Measurements from ENCODE around the gene RNF115.
A peak's percentile ranks its signal among the peaks of the same experiment; 100 is the strongest.
"Not testable (repeated sequence)": the region's sequence is repeated elsewhere in the genome, so short reads cannot be mapped to it uniquely, and the experiment has no call there.

RNF115 gene

DNA sequence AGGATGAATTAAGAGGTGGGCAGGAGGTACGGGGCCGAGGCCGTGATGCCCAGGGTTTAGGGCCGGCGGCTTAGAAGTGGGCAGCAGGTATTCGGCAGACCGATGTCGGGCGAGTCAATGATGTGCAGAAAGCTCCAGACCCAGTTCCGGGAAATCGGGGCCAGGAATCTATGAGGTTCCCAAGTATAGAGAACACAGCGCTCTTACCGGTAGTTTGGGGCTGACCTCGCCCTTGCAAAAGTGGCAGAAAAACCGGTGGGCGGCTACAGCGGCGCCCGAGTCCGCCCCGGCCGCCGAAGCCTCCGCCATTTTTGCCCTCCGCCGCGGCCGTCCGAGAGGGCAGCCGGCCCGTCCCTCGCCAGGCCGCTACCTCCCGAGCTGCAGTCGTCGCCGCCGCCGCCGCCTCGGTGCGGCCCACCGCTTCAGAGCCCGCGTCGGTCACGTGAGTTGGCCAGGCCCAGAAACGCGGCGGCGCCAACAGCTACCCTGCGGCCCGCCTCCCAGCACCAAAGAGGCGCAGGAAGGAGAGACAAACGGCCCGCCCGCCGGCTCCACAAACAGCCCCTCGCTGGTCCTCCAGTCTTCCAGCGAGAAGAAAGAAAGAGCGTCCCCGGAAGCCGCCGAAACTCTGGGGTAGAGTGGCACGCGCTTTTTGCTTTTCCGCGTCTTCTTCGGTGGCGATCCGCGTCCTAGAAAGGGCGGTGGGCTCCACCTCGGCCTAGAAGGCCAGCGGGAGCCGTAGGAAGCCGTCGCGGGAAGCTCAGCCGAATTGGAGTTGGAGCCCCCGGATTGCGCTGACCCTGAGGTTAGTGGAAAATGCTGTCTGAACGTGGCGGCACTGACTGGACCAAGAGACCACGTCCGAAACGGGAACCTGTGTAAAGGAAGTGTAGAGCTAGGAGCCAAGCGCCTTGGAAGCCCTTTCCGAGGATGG lies at the start of gene RNF115, which contains the start of gene POLR3C:
RNF115 (minus strand) TSS at position 531 of the 934 bp plus-strand sequence; CDS start at position 309, 222 bp downstream.
POLR3C (plus strand) TSS at position 636 of the 934 bp plus-strand sequence. CDS start 1,577 bp downstream, outside the sequence.
- DNase-seq: peak; percentile 90

DNA sequence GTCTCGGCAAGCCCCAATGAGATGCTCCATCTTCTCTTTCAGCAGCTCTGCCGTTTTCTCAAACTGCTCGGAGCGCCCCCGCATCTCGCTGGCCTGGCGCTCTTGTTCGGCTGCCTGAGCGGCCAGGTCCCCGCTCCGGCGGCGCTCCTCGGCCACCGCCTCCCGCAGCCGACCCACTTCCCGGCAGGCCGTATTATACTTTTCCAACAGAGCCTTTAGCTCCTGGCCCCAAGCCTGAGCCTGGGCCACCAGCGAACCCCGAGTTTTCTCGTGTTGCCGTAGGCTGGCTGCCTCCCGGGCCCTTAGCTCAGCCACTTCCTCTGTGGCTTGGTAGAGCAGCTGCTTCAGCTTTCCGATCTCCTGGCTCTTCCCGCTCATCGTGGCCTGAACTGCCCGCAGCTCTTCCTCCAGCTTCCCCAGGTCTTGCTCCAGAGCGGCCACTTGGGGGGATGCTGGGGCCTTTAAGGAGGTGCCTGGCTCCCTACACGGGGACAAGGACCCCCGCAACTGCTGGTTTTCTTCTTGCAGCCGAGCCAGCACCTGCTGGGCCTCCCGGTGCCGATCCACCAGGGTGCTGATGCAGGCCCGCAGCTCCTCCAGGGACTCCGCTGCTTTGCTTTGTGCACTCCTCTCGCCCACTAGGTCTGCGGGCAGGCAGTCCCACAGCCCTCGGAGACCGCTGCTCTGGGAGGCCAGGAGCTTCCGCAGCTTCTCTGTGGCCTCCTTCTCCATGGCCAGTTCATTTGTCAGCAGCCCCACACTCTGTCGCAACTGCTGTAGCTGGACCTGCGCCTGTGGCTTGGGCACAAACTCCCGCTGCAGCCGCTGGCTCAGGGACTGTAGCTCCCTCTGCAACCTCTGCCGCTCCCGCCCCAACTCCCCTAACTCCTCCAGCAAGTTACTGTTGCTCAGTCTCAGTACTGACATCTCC lies 48.4 kb upstream of the RNF115 start:
- DNase-seq: peak; percentile 53

DNA sequence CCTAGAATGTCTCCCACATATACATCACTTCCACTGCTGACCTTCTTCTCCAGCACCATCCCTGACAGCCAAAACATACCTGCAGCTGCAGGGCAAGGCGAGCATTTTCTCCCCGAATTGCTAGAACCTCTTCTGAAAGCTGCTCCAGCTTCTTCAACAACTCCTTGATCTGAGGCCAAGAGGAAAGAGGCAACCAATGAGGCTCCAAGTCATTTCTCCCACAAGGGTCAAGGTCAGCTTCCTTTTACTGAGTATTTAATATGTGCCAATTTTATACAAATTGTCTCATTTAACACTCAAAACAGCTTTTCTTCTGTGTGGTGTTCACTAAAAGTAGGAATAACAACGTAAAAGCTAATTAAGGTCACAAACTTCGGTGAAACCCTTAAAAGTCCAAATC lies 44.3 kb upstream of the RNF115 start:
- no peak for DNase-seq

DNA sequence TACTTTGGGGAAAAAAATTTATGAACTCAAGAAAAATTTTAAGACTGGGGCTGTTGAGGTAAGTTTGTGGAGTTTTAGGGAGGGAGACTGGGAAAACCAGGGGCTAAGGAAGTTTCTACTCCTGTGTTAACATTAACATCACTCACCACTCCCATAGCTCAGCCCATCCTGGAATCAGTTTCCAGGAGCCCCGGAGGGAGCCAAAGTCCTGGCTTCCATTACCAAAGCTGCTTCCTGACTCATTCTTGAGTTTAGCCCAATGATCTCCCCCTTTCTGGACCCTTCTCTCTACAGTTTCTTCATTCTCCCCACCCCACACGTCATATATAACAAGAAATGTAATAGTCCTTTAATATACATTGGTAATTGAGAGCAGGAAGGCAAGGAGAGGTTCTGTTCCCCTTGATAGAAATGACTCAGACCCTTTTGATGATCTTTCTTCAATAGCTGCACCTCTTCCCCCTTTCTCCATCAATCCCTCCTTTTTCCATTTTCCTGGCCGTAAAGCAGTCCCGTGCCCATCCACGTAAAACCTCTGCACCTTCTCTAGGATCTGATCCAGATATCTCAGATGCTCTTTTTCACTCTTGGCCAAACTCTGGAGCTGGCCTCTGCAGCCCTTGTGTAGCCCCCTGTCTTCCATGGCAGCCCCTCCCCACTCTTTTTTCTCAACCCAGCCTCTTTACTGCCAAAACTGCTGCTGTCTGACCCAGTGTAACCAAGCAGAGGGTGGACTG lies 39.6 kb upstream of the RNF115 start:
- DNase-seq: no peak

DNA sequence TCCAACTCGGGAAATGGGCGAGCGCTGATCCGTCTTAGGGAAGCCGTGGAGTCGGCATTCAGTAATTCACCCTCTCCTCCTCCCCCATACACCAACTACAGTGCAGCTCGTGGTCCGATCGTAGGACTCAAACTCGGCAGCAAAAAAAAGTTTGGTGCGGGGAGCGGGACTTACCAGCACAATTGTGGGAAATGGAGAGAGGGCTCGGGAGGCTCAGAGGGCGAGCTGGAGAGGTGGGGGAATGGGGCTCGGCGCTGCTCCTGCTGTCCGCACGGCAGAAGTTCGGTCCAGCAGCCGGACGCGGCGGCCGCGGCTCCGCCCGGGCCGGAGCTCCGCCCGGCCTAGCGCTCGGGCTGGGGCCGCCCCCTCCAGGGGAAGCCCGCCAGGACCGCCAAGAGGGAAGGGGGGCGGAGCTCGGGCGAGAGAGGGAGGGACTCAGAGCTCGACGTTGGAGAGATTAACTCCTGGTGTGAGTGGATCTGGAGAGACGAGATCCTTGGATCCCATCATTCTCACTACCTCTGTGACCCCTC lies 35.7 kb upstream of the RNF115 start:
- peak; percentile 87 for DNase-seq

DNA sequence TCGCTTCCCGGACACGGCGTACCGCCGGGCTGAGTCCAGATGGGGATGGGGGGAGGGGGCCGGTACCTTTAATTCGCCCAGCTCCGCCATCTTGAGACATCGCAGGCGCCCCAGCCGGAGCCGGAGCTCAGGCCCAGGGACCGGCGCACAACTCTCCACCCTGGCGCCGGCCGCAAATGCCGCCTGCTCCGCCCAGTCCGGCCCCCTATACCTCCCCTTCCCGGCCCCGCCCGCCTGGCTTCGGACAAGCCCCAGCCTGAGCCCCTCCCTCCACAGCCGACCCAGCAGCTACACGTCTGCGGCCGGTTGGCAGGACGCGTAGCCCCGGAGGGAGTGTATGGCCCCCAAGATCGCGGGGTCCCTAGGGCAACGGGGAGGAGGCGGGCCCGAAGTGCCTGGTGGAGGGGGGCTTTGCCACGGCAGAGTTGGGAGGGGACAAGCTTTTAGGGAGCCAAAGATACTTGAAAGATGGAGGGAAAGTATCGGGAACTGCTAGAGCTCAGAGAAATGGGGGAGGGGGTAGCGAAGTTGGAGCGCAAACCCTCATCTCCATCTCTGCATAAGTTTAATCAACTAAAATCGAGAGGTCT lies 35.1 kb upstream of the RNF115 start, which contains the start of gene PIAS3:
PIAS3 (minus strand) TSS at position 181 of the 590 bp plus-strand sequence; CDS start at position 90, 91 bp downstream.
- DNase-seq: peak; percentile 93

DNA sequence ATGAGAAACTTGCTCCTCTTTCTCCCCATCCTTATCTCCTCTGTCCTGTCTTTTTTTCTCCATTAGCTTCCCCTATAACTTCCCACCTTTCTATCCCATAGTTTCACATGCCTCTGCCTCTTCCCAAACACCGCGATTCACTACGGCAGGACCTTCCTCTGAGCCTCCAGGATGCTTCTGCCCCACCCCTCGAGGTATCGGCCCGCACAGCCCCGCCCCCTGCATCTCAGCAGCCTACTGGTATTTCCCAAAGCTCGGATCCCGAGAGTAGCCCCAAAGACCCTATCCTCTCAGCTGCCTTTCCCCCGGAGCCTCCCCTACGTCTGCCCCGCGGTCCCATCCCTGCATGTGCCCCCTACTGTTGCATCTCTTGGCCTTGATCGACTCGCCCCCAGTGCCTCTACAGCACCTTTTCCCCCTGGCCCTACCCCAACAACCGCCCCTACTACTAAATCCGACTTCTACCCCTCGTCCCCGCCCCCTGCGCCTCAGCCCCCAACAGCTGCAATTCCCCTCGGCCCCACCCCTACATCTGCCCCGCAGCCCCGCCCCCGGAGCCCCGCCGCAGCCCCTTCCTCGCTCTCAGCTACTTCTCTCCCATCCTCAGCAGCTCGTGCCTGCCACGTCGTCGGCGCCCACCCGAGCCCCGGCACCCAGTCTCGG lies 34.5 kb upstream of the RNF115 start:
- DNase-seq: no peak

DNA sequence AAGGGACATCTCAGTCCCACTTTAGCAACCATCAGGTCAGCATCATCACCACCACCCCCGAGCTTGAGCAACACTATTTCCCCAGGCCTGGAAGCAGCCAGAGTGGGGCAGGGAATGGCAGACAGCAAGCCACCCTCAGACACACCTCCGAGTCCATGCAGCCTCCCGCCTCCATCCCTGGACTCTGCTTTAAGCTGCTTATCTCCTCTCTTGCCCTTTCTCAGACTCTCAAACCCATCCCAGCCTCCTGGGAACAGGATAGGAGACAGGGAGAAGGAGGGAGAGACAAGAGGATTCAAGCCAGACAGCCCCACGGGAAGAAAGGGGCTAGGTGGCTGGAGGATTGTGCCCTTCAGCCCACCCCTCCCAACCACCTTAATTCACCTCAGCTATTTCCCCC lies 33.3 kb upstream of the RNF115 start:
- DNase-seq: no peak

DNA sequence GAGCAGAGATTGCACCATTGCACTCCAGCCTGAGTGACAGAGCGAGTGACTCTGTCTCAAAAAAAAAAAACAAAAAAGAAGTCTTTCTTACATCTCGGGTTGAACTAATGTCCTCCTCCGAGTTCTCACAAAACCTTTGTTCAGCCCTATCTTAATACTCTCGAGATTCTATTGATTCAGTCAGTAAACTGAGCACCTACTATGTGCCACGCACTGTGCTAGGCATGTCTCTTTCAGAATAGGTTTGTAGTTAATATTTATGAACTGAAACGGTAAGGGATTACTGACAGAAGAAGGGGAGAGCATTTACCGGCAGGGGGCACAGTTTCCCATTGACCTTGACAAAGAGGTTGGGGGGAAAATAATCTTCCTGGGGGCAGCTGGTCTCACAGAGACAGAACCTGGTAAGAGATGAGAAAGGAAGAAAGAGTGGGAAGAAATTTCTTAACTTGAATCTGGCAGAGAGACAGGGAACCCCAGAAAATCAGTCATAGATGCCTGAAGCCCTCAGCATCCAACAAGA lies 31.6 kb upstream of the RNF115 start:
- no peak for DNase-seq

DNA sequence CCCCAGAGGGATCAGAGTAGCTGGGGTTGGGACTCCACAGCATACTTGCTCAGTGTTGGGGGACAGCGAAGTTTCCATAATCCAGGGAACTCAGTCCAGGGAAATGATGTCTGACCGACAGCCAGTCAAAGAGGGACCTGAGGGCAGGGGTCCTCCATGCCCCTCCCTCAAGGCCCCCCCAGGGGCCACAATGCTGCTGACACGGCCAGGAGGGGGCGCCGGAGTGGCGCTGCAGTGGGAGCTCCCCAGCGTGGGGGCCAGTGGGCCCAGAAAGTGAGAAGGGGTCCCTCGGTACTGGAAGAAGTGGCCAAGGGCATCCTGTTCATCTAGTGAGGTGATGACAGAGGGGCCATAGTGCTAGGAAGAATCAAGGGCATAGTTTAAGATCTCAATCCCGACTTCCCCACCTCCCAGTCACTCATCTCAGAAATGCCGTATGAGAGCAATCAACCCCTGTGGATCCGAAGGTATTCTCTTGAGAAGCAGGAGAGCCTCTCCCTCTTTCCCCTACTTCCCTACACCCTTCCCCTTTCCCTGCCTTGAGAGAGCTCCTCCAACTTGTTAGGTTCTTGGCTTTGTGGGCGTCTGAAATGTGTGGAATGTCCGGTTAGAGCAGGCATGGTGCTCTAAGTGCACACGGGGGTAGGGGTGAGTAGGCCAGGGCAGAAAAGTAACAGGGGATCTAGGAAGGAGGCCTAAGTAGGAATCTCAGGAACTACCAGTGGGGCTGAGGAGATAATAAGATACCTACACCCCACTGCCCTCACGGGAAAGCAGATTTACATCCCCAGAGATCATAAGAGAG lies 25.7 kb upstream of the RNF115 start:
- no peak for DNase-seq

DNA sequence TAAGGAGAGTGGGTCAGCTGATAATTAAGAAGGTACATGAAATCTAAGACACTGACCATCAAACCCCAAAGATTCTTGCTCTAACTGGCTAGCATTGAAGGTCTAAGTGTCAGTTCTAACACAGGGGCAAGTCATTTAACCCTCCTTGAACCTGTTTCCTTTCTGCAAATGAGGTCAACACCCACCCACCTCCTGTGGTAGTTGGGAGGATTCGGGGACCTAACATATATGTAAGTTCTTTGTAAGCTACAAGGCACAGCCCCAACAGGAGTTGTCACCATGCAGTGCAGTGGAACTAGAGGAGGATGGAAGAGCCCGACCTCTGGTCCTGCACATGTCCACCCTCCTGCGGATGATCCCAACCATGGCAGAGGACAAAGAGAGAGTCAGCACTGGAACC lies 23.9 kb upstream of the RNF115 start:
- no peak for DNase-seq

DNA sequence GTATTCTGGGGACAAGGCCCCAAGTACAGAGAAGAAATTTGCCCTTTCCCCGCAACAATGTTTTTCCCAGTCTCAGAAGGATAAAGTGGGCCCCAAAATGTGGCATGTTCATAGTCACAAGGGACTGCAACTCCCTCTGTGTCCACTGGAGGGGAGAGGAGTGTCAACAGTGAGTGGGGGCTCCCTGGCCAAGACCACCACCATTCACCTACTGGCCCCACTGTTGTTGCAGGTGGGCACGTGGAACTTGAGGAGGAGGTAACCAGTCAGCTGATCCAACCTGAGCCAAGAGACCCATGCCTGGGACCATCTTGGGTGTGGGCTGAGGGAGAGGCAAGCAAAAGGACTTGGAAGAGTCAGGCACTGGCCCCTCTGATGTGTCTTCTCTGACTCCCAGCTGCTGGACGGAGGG lies 22.3 kb upstream of the RNF115 start:
- peak; percentile 1 for DNase-seq

DNA sequence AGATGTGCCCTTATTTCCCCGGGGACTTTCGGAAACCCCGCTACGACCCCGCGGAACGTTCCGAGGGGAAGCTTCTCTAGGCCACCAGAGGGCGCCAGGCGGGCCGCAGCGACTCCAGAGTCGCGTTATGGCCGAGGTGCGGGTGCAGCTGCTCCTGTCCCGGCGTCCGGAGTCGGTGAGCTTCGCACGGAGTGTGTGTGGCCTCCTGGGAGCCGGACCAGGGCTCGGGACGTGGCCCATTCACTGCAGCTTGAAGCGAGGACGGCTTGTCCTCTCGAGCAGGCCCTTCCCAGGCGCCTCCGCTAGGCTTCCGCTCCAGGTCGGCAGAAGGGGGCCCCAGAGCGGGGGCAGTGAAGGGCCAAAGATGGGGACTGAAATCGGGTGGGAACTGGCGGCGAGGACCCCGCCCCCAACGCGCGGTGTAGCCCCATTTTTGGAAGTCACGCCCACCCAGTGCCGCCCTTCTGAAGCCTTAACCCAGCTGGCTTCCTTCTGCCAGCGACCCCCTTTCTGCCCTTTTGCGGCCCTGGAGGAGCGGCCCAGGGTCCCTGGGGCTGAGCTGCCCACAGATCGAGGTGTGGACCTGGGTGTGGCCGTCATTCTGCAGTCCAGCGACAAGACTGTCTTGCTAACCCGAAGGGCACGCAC lies 21.7 kb upstream of the RNF115 start, which contains the start of gene NUDT17:
NUDT17 (plus strand) TSS at position 117 of the 648 bp plus-strand sequence; CDS start at position 128, 11 bp downstream.
- peak; percentile 71 for DNase-seq

DNA sequence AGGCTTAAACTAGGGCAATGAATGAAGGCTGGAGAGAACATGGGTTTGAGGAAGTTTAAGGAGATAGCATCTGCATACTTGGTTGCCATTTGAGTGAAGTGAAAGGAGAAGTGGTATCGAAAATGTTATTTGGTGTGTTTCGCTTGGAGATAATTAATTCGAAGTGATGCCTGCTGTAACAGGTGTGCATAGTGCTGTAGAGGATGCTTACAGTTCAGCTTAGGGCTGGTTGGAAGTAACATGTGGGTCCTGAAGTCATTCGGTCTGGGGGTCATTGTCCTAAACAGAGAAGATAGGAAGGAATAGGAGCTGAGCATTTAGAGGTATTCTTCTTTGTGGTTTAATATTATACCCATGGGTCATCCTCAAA lies 21.2 kb upstream of the RNF115 start:
- DNase-seq: no peak

DNA sequence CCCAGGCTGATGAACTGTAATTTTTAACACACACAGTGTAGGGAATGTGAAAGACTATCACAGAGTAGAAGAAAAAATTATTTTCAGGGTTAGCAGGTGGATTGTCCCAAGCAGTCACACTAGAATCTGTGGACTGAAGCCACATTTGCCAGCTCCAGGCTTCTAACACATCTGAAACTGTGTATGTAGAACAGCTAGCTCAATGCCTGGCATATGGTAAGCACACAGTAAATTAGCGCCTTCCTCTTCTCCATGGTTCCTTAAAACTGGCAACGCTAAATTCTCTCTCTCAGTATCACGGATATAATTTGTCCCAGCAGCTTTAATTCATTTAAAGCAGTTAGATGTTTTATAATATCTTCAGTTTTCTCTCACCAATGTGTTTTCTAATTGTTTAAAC lies 19.1 kb upstream of the RNF115 start:
- no peak for DNase-seq

DNA sequence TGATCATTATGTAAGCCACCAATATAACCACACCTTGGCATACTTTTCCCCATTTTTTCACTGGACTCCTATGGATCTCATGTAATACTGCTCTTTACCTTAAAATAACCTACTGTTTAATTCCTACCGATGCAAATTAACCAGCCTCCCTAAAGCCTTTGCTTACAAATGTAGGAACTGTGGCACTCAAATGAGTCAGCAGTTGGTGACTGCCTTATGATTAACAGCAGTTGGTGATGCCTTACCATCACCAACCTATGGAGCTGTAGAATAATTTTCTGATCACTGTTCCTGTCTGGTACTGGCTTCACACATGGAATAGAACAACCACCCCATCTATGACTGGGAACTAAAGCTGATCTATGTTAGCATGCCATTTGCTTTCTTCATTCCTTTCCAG lies 13.8 kb upstream of the RNF115 start:
- DNase-seq: no peak

DNA sequence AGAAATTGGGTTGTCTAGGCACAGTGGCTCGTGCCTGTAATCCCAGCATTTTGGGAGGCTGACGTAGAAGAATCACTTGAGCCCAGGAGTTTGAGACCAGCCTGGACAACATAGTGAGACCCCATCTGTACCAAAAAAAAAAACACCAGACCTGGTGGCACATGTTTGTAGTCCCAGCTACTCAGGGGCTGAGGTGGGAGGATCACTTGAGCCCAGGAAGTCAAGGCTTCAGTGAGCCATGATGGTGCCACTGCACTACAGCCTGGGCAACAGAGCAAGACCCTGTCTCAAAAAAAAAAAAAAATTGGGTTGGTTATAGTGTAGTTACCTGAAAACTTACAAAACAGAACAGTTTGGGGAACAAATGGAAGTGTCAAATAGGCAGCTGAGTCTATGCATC lies 6.9 kb upstream of the RNF115 start:
- DNase-seq: not testable (repeated sequence)

DNA sequence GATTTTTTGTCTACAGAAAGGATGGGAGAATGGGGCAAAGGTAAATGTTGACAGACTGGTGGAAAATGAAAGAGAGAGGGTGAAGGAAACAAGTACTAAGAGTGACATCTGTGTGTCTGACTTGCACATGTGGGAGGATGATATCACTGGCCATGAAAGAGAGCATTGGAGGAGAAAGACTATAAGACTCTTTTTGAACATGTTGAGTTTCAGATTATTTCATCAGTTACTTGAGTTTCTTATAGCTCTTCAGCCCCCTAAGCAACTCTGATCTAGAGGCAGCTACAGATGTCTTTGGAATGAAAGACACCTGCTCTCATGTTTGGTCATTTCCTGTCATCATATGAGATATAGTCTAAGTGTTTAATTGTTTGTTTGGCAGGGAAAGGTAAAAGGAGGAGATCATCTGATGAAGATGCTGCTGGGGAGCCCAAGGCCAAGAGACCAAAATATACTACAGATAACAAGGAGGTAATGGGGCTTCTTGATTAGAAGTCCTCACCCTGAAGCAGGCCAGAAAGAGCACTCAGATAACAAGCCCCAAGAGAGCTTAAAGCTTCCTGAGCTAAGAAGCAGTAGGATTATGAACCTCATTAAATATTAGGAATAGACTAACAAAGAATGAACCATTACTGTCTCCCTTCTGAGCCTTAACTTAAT lies 4.6 kb upstream of the RNF115 start:
- DNase-seq: no peak

DNA sequence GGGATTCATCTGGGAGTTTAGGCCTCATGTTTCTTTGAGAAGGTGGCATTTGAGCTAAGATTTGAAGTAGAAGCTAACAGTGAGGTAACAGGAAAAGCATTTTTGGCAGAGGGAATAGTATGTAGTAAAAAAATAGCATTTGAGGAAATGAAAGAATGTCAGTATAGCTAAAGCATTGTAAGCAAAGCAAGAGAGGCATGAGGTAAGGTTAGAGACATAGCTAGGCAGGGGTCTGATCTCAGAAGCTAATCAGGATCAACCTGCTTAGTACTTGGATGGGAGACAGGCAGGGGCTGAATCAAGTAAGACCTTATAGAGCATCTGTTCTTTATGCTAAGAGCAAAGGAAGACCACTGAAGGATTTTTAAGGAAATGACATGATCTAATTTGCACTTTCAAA lies 4.1 kb upstream of the RNF115 start:
- DNase-seq: no peak
